GM21737 (cell line): Measurements from ENCODE around the gene SLC39A6.
A peak's percentile ranks its signal among the peaks of the same experiment; 100 is the strongest.
"Not testable (repeated sequence)": the region's sequence is repeated elsewhere in the genome, so short reads cannot be mapped to it uniquely, and the experiment has no call there.

Experiments
- ATAC-seq: cut with Tn5 transposase; IDR thresholded peaks from one replicate; pipeline ENCODE4 v1.9.1; 2021; ENCODE audit warnings: mild to moderate bottlenecking, moderate library complexity; ENCODE audit not compliant: unreplicated experiment

The SLC39A6 gene

DNA sequence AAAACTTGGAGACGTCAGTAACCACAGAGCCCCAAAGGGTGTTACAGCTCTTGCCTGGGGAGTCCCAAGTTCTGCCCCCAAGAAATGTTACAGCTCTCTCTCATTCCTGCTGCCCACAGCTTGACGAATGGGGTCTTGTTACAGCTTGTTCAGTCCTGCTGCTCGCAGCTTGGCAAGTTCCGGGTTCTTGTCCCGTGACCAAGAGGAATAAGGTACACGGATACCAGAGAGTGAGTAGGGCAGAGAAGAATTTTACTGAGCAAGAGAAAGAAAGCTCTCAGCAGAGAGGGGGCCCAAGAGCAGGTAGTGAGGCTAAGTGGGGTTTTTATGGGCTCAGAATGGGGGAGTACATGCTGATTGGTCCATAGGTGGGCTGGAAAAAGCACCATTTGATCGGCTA is 27.2 kb downstream of the SLC39A6 start:
- no peak for ATAC-seq

DNA sequence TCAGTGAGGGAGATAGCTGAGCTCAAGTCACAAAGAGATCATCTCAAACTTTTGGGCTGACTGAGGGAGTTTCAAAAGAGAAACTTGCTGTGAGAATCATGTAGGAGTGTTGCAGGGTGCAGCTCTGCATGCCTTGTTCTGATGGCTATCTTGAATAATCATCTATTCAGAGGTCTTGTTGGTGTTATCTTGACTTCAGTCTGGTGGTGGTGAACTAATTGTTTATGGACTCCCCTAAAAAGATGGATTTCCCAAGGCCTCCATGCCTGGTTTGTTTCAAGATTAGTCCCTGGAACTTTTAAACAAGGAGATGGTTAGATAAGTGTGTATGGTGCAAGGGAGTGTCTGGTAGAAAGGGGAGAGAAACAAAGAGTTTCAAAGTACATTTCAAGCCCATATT is 29.8 kb downstream of the SLC39A6 start:
- no peak for ATAC-seq

DNA sequence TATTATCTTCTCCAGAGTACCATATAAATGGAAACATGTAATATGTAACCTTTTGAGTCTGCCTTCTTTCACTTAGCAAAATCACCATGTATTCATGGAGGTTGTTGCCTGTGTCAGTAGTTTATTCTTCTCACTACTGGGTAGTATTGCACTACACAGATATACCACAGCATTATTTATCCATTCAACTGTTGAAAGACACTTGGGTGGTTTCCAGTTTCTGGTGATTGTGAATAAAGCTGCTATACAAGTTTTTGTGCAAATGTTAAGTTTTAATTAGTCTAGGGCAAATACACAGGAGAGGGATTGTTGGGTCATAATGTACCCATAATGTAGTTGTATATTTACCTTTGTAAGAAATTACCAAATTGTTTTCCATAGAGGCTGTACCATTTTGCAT is 32.2 kb downstream of the SLC39A6 start:
- ATAC-seq = no peak

DNA sequence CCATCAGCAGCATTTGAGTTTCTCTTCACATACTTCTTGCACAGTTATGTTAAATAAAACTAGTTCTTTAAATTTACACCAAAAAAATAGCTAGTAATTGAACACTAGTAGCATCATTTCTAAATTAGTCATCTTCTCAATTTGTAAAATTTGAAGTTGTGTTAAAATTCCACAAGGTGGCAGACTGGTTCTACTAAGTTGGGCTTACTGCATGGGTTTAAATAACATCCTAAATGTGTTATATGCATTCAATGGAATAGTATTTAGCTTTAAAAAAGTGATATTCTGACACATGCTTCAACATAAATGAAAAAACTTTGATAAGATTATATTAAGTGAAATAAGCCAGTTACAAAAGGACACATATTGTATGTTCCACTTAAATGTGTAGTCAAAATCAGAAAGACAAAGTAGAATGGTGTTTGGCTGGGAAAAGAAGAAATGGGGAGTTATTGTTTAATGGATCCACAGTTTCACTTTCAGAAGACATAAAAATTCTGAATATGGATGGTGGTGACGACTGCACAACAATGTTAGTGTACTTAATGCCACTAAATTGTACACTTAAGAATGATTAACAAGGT is 33.1 kb downstream of the SLC39A6 start:
- ATAC-seq = no peak

DNA sequence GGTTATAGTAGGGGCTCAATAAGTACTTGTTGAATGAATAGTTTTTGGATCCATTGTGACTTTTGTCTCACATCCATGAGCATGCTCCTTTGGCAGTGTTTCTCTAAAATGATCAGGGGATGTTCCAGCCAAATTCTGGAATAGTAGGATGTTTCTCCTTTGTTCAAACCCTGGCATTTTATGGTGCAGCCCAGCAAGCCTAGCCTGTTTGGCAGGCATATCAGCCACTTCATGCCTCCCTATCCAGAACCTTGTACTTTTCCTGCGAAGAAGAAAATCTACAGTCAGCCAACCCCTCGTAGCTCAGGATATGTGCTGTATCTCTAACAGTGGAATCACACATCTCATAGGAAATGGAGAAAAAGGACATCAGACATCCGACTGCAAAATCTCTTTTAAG is 34.7 kb downstream of the SLC39A6 start:
- ATAC-seq = no peak

DNA sequence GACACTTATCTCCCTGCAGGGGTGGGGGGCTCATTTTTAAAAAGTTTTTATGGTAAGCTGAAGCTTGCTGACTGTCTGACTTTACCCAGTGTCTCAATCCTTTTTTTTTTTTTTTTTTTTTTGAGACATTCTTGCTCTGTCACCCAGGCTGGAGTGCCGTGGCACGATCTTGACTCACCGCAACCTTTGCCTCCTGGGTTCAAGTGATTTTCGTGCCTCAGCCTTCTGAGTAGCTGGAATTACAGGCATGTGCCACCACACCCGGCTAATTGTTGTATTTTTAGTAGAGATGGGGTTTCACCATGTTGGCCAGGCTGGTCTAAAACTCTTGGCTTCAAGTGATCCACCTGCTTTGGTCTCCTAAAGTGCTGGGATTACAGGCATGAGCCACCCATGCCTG is 37.0 kb downstream of the SLC39A6 start:
- not testable (repeated sequence) for ATAC-seq

DNA sequence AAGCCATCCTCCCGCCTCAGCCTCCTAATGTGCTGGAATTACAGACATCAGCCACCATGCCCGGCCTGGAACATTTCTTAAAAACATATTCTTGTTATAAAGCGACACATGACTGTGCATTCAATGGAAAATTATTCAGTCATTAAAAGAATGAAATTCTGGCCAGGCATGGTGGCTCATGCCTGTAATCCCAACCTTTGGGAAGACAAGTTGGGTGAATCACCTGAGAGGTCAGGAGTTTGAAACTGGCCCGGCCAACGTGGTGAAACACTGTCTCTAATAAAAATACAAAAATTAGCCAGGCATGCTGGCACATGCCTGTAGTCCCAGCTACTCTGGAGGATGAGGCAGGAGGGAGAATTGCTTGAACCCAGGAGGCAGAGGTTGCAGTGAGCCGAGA is 40.1 kb downstream of the SLC39A6 start:
- ATAC-seq = no peak

DNA sequence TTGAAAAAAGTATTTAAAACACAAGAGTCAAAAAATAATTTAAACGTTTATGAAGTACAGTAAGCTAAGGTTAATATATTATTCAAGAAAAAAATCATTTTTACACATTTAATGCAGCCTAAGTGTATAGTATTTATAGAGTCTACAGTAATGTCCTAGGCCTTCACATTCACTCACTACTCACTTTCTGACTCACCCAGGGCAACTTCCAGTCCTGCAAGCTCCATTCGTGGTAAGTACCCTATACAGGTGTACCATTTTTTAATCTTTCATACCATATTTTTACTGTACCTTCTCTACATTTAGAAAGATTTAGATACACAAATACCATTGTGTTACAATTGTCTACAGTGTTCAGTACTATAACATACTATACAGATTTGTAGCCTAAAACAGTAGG is 40.9 kb downstream of the SLC39A6 start:
- ATAC-seq = no peak

DNA sequence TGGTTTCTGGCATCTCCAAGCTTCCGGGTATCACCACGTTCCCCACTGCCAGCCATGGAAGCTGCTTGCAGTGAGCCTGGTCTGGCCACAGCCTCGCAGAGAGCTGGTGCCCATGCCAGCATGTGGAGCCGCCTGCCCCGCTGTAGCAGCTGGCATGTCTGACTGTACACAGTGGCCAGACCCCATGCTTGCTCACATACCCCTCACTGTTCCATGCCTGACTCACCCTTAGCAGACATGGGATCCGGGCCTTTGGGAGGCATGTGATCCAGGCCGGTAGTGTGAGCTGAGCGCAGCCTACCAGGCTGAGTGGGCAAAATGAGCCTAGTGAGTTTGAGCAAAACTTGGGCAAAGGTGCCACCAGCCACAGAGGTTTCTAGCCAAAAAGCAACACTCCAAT is 43.0 kb downstream of the SLC39A6 start:
- ATAC-seq = no peak

DNA sequence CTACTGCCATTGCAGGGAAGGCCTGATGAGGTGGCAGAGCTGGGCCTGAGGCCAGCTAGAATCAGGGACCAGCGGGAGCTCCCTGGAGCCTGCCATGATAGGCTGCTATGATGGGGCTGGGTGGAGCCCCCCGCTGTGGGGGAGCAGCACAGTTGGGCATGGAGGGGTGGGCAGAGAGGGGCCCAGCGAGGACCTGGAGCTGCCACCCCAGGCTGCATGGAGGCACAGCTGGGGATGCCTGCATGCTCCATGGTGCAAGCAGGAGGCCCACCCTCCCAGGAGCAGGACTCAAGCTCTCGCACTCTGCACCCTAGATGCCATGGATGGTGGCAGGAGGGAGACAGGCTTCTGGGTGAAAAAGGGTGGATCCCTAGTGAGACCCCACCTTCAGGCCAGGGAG is 43.9 kb downstream of the SLC39A6 start:
- ATAC-seq = no peak

DNA sequence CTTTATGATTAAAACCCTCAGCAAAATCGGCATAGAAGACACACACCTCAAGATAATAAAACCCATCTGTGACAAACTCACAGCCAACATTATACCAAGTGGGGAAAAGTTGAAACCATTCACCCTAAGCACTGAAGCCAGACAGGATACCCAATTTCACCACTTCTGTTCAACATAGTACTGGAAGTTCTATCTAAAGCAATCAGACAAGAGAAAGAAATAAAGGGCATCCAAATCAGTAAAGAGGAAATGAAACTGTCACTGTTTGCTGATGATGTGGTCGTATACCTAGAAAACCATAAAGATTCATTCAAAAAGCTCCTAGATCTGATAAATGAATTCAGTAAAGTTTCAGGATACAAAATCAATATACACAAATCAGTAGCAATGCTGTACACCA is 45.4 kb downstream of the SLC39A6 start:
- no peak for ATAC-seq

DNA sequence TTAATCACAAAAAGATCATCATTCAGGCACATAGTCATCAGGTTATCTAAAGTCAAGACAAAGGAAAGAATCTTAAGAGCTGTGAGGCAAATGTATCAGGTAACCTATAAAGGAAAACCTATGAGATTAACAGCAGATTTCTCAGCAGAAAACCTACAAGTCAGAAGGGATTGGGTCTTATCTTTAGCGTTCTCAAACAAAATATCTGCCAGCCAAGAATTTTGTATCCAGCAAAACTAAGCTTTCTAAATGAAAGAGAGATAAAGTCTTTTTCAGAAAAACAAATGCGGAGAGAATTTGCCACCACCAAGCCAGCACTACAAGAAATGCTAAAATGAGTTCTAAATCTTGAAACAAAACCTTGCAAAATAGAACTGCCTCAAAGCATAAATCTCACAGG is 48.0 kb downstream of the SLC39A6 start:
- ATAC-seq = not testable (repeated sequence)

DNA sequence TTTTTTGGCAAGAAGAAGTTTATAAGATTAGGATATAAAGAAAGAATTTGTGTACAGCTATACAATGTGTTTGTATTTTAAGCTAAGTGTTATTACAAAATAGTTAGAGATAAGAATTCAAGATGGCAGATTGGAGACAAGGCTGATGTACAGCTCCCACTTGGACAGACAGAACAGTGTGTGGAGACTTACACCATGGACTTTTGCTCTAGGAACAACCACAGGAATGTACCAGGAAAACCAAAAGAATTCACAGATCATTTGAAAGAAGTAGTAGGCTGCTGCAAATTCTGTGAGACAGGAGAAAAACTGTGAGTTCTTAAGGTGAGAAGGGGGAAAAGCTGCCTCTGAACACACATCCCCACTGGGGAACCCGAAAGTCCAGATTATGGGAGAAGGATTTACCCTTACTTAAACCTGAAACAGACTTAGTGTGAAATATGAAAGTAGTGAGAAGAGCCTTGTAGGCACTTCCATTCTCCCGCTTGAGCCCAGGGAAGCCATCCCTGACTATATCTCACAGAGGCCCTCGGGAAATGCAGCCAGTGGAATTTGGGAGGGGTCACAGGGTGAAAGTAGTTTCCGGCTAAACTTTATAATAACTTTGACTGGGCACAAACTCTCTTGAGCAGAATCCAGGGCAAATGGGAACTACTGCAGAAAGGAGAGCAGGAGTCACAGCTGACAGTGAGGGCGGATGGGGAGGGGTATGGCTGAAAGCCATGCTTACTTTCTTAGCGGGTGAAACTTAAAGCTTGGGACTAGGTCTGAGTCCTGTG is 50.2 kb downstream of the SLC39A6 start:
- ATAC-seq = no peak

DNA sequence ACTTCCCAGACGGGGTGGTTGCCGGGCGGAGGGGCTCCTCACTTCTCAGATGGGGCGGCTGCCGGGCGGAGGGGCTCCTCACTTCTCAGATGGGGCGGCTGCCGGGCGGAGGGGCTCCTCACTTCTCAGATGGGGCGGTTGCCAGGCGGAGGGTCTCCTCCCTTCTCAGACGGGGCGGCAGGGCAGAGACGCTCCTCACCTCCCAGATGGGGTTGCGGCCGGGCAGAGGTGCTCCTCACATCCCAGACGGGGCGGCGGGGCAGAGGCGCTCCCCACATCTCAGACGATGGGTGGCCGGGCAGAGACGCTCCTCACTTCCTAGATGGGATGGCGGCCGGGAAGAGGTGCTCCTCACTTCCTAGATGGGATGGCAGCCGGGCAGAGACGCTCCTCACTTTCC is 51.4 kb downstream of the SLC39A6 start:
- not testable (repeated sequence) for ATAC-seq

DNA sequence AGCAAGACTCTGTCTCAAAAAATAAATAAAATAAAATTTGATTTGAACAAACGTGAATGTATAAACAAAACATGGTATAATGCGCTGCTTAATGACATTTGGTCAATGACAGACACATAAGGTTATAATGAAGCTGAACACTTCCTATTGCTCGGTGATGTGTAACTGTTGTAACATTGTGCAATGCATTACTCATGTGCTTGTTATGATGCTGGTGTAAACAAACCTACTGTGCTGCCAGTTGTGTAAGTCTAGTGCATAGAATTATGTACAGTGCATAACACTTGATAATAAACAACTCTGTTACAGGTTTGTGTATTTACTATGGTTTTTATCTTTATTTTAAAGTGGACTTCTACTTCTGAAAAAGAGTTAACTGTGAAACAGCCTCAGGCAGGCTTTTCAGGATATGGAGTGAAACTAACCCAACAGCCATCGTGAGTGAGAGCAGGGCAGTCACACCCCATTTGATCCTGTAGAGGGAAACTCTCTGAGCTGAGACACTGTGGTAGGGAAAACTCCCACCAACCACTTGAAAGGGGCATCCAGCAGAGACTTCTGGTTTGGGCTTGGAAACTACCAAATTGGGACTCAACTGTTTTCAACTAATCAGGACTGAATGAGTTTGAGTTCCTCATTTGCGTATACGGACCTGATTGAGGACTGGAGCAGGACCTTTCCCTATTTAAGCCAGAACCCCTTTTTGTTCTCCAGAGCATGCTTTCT is 53.1 kb downstream of the SLC39A6 start:
- ATAC-seq = peak; percentile 80

DNA sequence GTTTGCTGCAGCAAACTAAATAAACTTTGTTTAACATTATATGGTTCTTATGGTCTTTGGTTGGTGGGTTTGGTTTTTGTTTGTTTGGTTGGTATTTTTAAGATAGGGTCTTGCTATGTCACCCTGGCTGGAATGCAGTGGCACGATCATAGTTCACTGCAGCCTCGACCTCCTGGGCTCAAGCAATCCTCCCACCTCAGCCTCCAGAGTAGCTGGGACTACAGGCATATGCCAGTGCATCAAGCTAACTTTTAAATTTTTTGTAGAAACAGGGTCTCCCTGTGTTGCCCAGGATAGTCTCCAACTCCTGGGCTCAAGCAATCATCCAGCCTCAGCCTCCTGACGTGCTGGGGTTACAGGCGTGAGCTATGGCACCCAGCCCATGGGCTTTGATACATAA is 54.7 kb downstream of the SLC39A6 start:
- ATAC-seq = no peak

DNA sequence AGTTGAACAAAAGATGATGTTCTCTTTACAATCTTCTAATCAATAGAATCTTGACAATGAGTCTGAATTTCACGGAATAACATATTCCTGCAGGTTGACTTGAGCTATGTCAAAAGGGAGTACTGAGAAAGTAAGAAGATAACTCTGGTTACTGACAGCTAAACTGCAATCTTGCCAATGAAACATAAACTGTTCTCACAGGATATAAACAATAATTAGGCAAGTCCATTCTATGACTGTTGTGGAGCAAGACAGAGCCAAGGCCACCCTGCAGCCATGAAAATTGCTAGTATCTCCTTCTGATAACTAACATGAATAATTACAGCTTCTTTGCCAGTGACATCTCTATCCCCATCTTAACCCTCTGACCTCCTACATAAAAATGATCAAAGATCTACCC is 55.5 kb downstream of the SLC39A6 start:
- no peak for ATAC-seq

DNA sequence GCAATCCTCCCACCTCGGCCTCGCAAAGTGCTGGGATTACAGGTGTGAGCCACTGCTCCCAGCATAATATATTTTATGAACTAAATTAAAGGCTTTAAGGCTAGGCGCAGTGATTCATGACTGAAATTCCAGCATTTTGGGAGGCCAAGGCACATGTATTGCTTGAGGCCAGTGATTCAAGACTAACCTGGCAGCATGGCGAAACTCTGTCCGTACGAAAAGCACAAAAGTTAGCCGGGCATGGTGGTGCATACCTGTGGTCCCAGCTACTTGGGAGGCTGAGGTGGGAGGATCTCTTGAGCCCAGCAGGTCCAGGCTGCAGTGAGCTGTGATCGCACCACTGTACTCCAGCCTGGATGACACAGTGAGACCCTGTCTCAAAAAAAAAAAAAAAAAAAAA is 56.7 kb downstream of the SLC39A6 start:
- ATAC-seq = not testable (repeated sequence)

DNA sequence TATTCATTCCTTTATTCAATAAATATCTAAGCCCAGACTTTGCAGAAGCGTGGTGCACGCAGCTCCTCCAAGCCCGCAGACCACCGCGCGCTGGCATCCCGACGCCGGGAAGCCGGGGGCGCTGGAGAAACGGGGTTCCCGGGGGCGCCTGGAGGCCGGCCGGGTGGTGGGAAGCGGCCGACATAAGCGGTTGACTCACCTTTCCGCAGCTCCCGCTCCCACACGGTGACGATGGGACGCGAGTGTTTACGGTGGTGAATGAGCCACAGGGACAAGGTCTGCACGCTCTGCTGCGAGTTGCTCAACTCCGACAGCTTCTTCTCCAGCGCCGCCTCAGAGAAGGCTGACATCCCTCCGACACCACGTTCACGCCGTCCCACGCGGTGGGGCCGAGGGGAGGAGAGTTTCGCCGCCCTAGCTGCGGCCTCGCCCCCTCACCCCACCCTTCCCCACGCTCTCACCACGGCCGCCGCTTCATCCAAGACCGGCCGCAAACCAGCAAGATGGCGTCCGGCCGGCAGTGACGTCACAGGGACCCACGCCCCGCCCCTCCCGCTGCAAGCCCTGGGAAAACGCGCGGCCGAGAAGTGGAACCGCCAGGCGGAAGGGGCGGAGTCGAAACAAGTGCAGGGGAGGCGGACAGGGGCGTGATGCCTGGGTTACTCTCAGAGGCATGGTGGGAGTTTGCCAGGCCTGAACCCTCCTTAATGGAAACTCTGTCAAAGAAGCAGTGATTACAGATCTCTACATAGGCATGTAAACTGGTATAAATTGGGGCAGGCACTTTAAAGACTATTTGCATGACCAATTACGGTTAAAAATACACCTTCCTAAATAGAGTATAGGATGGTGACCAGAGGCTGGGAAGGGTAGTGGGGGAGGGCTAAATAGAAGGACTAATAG is 61.8 kb downstream of the SLC39A6 start, which contains the start of gene RPRD1A:
Gene RPRD1A (minus strand): TSS at position 505 of the 903 bp plus-strand sequence. CDS start 155 bp downstream, at position 350.
- ATAC-seq = peak; percentile 93

DNA sequence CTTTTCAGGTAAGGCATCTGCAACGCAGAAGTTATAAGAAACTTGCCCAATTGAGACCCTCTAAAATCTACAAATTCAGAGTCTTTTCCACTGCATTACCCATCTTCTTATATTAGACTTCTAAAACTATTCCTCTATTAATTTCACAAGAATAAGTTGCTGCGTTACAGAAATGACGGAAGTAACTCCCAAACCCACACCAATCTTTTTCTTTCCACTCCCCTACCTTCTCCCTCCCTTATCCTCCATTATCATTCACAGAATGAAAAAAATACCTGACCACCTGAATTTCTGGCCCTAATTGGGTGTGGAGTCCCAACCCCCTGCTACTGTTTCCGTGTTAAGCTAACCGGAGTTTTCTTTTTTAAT is 62.5 kb downstream of the SLC39A6 start:
- ATAC-seq = peak; percentile 5

DNA sequence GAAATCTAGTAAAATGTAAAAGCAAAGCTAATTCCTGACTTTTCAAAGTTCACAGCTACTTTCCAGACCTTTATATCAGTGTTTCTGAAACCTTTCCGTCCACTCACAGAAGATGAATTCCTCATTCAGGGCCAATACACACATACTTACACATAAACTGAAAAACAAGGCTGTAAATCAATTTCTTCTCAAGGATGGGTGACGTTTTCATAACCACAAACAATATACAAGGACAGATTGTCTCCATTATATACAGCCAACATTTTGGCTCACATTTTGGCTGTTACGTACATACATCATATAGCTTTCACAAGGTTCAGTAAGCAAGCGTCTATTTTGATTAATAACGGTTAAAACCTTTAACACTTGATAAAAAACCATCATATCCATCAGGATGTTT is 63.1 kb downstream of the SLC39A6 start:
- ATAC-seq = no peak
